Stimulated activated CD8-positive, alpha-beta memory T cell treated with anti-CD3 and anti-CD28 coated beads, Interleukin-12 subunit alpha, Interleukin-12 subunit beta, amount 100 ng/mL, for 24 hours (primary cell): ENCODE measurements around the gene CHST10.

ENCODE experiments used
- DNase-seq: peaks from one replicate; pipeline ENCODE4 v3.0.0-alpha.2; 2020; ENCODE audit errors: extremely low read depth

The CHST10 gene

GRCh38 chr2:100416397-100416934, 1.0 kb downstream of the CHST10 start:
- no peak for DNase-seq

DNA sequence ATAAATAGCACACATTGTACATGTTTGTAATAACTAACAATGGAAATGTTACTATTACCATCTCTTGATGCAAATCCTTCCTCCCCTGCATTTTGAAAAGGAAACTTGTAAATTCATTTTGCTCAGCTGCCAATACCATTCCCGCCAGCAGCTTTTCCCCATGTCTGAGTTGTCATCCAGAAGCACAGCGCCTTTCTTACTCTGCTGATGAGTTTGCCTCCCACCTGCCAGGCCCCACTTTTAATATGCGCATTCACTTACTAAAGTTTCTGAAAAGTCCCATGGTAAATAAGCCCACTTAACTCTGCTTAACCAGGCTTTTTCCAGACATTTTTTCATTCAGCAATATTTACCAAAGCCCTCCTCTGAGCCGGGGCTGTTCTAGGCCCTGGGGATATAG, 3.9 kb downstream of the CHST10 start:
- DNase-seq: no peak

DNA sequence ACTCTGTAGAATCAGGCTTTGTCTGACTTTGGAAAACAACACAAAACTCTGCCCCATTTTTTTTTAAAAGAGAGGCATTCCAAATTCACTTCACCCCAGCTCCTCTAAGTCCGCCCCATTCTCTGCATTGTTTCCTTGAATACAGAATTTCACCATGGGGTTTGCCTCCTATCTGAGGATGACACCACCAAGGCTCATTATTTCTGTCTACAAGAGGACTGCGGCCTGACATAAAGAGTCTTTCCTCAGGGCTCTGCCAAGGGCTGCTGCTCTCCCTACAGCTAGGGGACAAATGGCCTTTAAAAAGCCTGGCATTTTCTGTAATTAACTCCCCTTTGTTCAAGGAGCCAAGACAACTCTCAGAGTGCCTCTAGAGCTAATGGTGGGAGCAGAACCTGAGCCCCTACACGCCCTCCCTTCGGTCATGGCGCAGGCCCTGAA, 4.6 kb downstream of the CHST10 start:
- DNase-seq: no peak

DNA sequence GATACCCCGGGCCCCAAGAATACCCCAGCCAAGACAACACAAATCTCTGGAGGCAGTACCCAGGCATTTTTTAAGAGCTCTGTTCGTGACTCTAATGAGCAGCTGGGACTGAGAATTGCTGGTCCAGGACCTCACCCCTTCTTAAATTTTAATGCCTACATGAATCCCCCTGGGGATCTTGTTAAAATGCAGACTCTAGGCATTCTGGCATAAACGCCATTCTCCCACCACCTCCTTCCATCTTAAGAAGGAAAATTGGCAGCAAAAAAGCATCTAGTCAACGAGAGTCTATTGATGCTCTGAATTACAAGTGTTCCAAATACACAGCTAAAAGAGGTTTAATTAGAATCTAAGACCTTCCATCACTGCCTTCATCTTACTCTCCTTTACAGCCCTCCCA, 5.0 kb downstream of the CHST10 start:
- no peak for DNase-seq

GRCh38 chr2:100411841-100412292, 5.6 kb downstream of the CHST10 start:
- DNase-seq: no peak

DNA sequence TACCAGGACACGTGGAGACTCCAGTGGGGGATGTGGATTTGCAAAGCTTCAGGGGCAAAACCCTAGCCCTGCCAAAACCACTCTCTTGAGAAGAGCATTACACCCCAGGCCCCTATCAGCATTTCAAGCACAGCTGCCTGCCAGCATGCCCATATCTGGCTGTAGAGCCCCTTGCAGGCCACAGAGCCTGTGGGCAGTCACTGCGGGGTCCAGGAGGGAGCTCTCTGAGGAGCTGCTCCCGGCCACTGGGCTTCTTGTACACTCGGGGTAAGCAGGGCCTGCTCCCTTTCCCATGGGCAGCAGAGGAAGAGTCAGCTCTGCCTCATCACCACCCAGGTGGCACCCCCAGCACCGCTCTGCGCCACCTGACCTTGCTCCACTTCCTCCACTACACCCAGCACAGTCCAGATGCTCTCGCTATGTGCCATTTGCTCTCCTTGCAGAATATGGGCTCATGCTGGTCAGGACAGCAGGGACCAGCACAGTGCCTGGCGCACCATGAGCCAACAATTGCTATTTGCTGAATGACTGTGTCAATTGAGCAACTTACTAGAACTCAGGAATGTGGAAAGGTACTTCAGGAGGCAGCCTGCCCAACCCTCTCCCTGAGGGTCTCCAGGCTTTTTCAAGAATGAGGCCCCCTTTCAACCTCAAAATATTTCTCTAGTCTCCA, 7.4 kb downstream of the CHST10 start:
- DNase-seq: no peak

- DNase-seq: no peak
Observed at GRCh38 chr2:100409461-100409860, 8.0 kb downstream of the CHST10 start.

DNA sequence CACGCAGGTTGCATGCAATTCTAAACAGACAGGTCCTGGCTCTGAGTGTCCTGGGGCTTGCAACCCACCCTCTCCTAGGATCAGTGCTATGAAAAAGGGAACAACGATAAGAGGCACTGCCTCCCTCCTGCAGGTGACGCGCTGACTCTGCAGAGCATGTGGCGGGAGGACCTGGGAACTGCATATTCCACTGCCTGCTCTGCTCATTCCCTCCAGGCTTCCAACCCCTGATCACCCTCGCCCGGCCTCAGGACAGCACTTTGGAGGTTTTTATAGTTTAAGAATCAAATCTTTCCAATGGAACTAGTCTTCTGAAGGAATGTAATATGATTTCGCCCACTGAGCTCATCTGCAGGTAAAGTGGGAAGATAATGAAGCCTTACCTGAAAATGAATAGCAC, 8.5 kb downstream of the CHST10 start:
- DNase-seq: no peak

DNA sequence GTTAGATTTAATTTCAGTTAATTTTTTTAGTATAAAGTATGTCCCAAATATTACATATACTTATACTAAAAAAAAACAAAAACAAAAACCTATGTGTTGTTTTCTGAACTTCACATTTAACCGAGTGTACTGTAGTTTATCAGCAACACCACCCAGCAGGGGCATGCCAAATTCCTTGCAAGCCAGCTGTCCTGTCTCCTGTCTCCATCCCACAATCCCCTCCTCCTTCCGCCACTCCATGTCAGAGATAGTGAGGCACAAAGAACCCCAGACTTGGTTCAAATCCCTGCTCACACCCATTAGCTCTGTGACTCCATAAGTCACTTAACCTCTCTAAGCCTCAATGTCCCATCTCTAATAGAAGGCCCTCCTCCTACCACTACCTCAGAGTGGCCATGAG, 9.4 kb downstream of the CHST10 start:
- no peak for DNase-seq

DNA sequence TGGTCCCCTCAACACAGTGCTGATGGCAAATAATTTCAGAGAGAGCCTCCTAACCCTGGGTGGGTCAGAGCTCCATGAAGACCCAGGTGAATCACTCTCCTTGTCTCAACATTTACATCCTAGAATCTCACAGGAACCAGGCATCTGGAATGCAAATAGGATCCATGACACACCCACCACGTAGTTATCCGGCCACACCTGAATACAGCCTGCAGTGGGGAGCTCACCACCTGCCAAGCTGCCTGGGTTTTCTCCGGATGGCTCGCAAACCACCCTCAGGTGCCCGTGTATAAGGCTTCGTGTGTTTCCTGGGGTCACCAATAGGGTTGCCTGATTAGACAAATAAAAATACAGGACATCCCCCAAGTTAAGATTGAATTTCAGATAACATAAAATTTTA, 9.9 kb downstream of the CHST10 start:
- no peak for DNase-seq

DNA sequence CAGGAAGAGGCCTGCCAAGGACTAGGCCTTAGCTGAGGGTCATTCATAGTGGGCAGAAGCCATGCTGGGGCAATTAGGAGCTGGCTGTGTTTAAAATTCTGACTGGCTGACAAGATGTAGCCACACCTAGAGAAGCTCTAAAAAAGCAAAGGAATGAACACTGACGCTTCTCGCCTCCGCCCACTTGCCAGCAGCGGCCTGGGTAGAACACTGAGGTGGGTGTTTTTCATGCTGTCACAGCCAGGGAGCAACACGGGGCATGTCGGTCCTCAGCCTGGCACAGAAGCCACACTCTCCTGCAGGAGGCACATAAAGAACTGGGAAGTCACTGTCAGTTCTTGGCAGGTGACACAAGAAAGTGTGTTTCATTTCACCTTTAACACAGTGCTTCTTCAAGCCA, 10.4 kb downstream of the CHST10 start:
- no peak for DNase-seq

- DNase-seq: no peak
Observed at GRCh38 chr2:100406120-100406508, 11.4 kb downstream of the CHST10 start.

DNA sequence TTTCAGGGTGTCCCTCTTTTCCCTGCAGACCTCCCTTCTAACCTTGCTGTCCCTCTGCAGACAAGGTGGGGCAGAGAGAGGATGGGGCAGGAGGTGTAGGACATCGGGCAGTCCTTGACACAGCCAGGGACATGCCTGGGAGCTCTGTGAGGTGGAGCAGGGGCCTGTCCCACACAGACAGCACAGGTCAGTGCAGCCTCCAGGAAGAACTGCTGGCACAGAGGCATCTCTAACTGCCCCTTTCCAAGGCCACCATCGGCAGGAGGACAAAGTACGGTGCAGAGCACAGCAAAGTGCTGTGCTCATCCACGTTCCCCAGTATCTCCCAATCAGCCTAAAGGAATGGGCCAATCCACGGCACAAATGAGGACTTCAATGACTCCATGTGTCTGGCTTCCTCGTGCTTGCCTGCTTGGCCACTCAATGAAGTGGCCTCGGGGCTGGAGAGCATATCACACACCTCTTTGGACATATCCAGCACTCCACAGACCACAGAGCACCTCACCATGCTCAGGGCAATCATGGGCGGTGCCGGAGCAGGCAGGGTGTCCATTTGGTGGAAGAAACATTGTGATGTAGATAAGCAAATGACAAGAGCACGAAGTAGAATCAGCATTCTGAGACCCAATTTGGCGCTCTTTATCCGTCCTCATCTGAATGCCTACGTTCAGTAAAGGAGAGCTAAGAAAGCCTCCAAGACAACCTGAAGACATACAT, 11.9 kb downstream of the CHST10 start:
- no peak for DNase-seq

DNA sequence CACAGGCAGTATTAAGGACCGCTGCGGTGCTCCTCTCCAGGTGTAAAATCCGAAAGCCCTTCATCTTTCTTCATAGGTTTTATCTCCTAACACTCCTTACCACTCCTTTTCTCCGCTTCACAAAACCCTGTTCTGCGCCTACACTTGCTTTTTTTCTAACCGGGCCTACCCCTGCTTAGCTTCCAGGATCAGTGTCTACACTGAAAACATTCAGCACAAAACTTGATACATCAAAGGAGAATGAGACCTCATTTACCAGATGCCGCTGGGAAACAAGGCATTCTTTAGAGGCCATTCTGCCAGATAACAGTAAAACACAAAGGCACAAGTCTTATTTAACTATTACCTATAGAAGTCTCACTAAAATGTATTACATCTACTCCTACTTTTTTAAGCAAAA, 13.1 kb downstream of the CHST10 start:
- no peak for DNase-seq

DNA sequence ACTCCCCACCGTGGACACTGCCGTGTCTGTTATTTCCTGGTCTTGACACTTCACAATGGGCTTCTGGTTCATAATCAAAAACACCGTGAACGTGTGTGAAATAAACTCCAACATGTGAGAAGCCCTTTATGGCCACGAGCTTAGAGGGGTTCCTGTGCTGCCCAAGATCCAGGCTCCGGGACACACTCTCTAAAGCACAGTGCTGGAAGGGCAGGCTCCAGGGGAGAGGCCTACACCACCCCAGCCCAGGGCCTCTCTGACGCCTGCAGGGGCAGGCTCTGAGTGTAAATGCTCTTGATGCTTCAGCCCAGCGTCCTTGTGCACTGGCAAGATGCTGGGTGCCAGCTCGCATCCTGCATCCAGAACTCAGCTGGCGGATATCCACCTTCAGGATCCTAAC, 13.7 kb downstream of the CHST10 start:
- no peak for DNase-seq

DNA sequence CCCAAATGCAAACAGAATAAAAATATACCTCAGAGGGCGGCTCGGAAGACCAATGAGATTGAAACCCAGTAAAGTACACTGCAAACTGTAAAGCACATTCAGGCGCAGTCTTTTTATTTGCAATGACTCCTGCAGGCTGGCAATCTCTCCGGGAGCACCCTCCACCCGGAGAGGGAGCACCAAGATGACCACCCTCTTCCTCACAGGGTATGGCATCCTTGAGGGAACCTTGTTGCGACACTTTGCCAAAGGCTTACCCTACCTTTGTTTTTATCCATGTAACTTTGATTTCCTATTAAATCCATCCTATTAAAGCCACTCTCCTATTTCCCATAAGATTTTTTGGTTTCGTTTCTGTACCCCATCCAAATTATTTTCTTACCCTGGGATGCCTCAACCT, 16.2 kb downstream of the CHST10 start:
- no peak for DNase-seq

DNA sequence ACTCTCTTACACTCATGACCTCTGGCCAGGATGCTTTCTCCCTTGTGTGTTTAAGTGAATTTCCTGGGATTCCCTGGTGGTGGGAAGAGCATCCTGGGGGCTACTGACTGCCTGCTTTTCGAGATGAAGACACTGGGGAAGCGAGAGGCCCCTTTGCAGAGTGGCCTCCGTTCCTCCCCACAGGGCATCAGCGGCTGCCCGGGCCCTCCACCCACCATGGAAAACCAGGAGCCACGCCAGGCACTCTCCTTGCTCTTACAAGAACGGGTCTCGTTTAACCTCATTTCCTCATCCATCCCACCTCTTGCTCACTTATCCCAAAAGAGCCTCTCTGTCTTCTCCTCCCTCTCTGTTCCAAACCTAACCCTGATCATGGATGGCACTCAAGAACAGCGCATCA, 17.8 kb downstream of the CHST10 start:
- DNase-seq: no peak

GRCh38 chr2:100397976-100398375, 19.5 kb downstream of the CHST10 start:
- no peak for DNase-seq

GRCh38 chr2:100397118-100397860, 20.2 kb downstream of the CHST10 start:
- no peak for DNase-seq

GRCh38 chr2:100396483-100396882, 21.0 kb downstream of the CHST10 start:
- DNase-seq: no peak

DNA sequence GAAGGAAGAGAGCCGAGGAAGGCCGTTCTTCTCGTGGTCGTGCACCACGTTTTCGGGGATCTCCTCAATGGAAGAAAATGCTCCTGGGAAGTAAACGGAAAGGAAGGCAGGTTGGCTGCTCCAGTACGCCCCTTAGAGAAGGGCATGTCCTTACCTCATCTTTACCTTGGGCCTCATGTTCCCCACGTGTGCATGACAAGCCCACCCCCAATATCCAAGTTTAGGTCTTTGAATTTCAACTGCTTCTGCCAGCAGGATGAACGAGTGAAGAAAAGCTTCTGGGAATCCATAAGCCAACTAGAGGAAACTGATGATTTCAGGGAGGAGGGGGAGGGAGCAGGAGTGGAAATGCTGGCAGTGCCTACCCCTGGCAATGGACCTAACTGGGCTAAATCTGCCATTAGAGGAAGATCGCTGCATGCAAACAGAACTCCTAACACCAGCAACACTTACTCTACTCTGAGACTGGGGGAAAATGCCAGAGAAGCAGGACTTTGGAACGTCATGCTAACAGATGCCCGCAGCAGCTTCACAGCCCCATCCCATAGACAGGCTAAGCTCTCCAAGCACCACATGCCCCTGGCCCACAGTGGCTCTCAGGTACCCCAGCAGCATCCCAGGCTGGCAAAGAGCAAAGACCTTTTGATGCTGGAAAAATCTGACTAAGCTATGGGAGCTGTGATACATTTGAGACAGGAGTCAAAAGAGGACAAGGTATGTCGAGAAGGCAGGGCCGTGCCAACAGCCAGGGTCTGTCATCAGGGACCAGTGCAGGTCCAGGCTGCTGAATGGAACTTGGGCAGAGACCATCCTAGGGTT, 21.7 kb downstream of the CHST10 start:
- DNase-seq: no peak
